ENCODE measurements around the gene SPATA17. TPM values are rescaled to one million over a fixed set of nuclear protein-coding genes. Genes with fewer than 3 reads are reported as not detected.

SPATA17 gene
- total and polyA plus RNA-seq, 9 donors = 0.16 to 8.5 (median 0.75) TPM

DNA sequence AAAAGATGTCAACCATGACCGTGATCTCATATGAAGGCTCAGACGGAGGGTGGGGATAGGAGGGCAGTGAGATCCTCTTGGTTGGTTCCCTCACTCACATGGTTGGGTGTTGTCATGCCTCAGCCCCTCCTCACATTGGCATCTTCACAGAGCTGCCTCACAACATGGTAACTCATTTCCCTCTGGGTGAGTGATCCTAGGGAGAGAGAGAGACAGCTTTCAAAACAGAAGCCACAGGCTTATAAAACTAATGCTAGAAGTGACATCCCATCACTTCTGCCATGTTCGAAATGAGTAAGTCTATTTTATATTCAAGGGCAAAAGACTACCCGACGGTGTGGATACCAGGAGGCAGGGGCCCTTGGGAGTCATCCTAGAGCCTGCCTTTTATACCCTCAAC lies 145.5 kb downstream of the SPATA17 start:
- 95 to 98% (median 97%) methylated on average over 5 of the region's 5 CpGs for WGBS, 3 donors
- Histone ChIP-seq H3K27ac (no peak overlapping the region), H3K9me3 (no peaks in the 10 kb centered on the region), H3K27me3 (no peaks in the 10 kb centered on the region), H3K4me3 (no peak overlapping the region), H3K36me3 (no peaks in the 10 kb centered on the region), H3K4me1 (ENCODE audit: insufficient read depth) (no peaks in the 10 kb centered on the region)
- TF ChIP-seq, protein P1, sequence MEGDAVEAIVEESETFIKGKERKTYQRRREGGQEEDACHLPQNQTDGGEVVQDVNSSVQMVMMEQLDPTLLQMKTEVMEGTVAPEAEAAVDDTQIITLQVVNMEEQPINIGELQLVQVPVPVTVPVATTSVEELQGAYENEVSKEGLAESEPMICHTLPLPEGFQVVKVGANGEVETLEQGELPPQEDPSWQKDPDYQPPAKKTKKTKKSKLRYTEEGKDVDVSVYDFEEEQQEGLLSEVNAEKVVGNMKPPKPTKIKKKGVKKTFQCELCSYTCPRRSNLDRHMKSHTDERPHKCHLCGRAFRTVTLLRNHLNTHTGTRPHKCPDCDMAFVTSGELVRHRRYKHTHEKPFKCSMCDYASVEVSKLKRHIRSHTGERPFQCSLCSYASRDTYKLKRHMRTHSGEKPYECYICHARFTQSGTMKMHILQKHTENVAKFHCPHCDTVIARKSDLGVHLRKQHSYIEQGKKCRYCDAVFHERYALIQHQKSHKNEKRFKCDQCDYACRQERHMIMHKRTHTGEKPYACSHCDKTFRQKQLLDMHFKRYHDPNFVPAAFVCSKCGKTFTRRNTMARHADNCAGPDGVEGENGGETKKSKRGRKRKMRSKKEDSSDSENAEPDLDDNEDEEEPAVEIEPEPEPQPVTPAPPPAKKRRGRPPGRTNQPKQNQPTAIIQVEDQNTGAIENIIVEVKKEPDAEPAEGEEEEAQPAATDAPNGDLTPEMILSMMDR (IDR thresholded peaks at IDR 0.05) = no peak
- TF ChIP-seq EP300 (IDR thresholded peaks at IDR 0.05) (no peak), POLR2A (IDR thresholded peaks at IDR 0.05) (no peak)
- no peak for DNase-seq
- intact Hi-C loops (cut with DNase I) = no loop called here

DNA sequence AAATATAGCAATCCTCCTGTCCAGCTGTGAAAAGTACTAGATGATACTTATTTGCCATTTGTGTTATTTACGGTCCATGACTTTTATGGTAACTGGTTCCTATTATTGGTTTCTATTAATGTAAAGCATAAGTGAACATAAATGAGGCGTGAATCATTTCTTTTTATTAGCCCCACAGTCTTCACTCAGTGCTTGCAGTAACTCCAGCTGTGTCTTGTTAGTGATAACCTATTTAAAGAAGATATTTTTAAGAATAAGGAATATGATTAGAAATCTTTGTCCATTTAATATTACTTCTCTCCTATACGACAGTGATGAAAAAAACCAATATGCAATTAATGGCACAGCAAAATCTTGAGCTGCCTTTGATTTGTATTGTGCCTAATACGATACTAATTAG lies 149.9 kb downstream of the SPATA17 start:
- Histone ChIP-seq H3K4me1 (ENCODE audit: insufficient read depth) (no peaks in the 10 kb centered on the region), H3K36me3 (no peaks in the 10 kb centered on the region), H3K27ac (no peak overlapping the region), H3K9me3 (no peaks in the 10 kb centered on the region), H3K27me3 (no peaks in the 10 kb centered on the region), H3K4me3 (no peak overlapping the region)
- no peak for TF ChIP-seq EP300 (IDR thresholded peaks at IDR 0.05)
- TF ChIP-seq, protein P1 (IDR thresholded peaks at IDR 0.05) = no peak
- no peak for TF ChIP-seq POLR2A (IDR thresholded peaks at IDR 0.05)
- 66 to 71% (median 70%) methylated on average over 4 of the region's 4 CpGs for WGBS, 3 donors
- intact Hi-C loops (cut with DNase I) = no loop called here
- no peak for DNase-seq

DNA sequence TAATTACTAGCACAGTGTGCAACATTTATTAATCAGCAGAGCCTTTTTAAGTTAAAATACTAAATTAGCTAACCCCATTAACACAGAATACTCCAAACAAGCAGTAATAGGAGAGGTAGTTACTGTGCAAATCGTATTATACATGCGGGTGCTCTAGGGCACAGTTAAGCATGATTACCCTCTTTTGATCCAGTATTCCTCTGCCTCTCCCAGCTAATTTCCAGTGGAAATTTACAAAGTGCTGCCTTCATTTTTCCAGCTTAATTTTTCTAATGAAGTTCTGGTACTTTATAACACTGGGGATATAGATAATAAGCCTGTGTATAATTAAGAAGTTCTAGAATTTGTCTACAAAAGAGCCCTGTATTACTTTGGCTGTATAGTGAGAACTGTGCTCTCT lies 159.9 kb downstream of the SPATA17 start:
- TF ChIP-seq POLR2A (IDR thresholded peaks at IDR 0.05) (no peak), EP300 (IDR thresholded peaks at IDR 0.05) (no peak)
- TF ChIP-seq, protein P1 (IDR thresholded peaks at IDR 0.05) = no peak
- H3K36me3 ChIP-seq = no peaks in the 10 kb centered on the region
- no peaks in the 10 kb centered on the region for H3K27me3 ChIP-seq
- H3K4me3 ChIP-seq = no peak overlapping the region
- intact Hi-C loops (cut with DNase I) = no loop called here
- no peaks in the 10 kb centered on the region for H3K4me1 ChIP-seq (ENCODE audit: insufficient read depth)
- H3K9me3 ChIP-seq = no peaks in the 10 kb centered on the region
- 88 to 89% (median 88%) methylated on average over 2 of the region's 2 CpGs for WGBS, 3 donors
- no peak for DNase-seq
- H3K27ac ChIP-seq = no peak overlapping the region

DNA sequence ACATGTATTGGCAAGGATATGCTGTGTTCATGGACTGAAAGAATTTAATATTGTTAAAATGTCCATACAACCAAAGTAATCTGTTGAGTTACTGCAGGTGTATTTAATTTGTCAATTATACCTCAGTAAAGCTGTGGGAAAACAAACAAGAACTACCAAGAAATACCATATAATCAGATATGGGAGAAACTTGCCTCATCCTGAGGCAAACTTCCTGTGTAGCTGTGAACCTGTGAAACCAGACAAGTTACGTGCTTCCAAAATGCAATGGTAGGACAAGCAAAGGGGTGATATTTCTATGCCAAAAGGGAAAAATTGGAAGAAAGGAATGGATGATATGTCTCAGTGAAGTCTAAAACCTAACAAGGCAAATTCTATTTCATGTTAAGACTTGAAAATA lies 174.6 kb downstream of the SPATA17 start:
- intact Hi-C loops (cut with DNase I) = no loop called here
- H3K36me3 ChIP-seq = no peaks in the 10 kb centered on the region
- TF ChIP-seq EP300 (IDR thresholded peaks at IDR 0.05) = no peak
- TF ChIP-seq POLR2A (IDR thresholded peaks at IDR 0.05) = no peak
- TF ChIP-seq, protein P1 (IDR thresholded peaks at IDR 0.05) = no peak
- no peak overlapping the region for H3K27ac ChIP-seq
- DNase-seq = no peak
- no peak overlapping the region for H3K4me3 ChIP-seq
- no peaks in the 10 kb centered on the region for H3K9me3 ChIP-seq
- WGBS, 3 donors = 90 to 93% (median 91%) methylated on average over 1 of the region's 1 CpG
- H3K4me1 ChIP-seq (ENCODE audit: insufficient read depth) = no peaks in the 10 kb centered on the region
- H3K27me3 ChIP-seq = no peaks in the 10 kb centered on the region

DNA sequence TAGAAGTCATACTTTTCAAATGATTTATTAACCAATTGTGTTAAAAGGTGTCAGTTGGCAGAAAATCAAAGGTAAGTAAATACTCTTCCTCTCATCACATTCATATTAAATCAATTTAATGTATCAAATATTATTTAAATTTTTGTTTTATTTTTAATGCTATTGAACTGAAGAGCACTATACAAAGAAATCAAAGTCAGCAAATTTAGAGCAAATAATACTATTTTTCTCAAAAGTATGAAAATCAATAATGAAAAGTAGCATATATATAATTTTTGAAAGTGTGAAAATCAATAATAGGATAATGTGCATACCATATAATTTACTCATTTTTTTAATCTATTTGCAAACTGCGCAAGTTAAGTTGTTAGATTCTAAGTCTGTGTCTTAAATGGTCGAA lies 181.0 kb downstream of the SPATA17 start:
- TF ChIP-seq, protein P1 (IDR thresholded peaks at IDR 0.05) = no peak
- no peak for TF ChIP-seq EP300 (IDR thresholded peaks at IDR 0.05)
- no peak for TF ChIP-seq POLR2A (IDR thresholded peaks at IDR 0.05)
- Histone ChIP-seq H3K4me3 (no peak overlapping the region), H3K9me3 (no peaks in the 10 kb centered on the region), H3K27me3 (no peaks in the 10 kb centered on the region), H3K4me1 (ENCODE audit: insufficient read depth) (no peaks in the 10 kb centered on the region), H3K27ac (no peak overlapping the region), H3K36me3 (no peaks in the 10 kb centered on the region)
- no peak for DNase-seq
- WGBS, 3 donors = 95 to 98% (median 96%) methylated on average over 2 of the region's 2 CpGs
- intact Hi-C loops (cut with DNase I) = no loop called here
